CD8-positive, alpha-beta memory T cell (primary cell): ENCODE measurements around the gene GOLGA2. TPM values are rescaled to one million over a fixed set of nuclear protein-coding genes. Genes with fewer than 3 reads are reported as not detected.
A peak's percentile ranks its signal among the peaks of the same experiment; 100 is the strongest.

ENCODE experiments used
- CTCF ChIA-PET: fragments of 350-600 bp; sonication (Branson Sonifier 250); formaldehyde crosslinking; loops from one replicate; lab custom pipeline; 2021; ENCODE audit warnings: antibody characterized with exemption; lab: Charles Lee
- POLR2A ChIA-PET: fragments of 350-600 bp; sonication (Branson Sonifier 250); formaldehyde crosslinking; loops from one replicate; lab custom pipeline; 2021; ENCODE audit warnings: antibody characterized with exemption; lab: Charles Lee
- DNase-seq, 5 donors: peaks; one replicate each; pipeline versions ENCODE4 v3.0.0 to v3.0.0-alpha.2; 2020 to 2022; ENCODE audit warnings: mixed read lengths in 1 of 5
- H3K27ac ChIP-seq: one replicate; pipeline ENCODE4 v1.7.0; 2013; ENCODE audit warnings: low read depth, mild to moderate bottlenecking, low read length, moderate library complexity
- H3K27me3 ChIP-seq: 2 replicates; pipeline ENCODE4 v1.7.0; 2013; ENCODE audit warnings: low read length, mild to moderate bottlenecking; ENCODE audit not compliant: insufficient read depth, poor library complexity, severe bottlenecking
- H3K36me3 ChIP-seq: 2 replicates; pipeline ENCODE4 v1.7.0; 2013; ENCODE audit warnings: mild to moderate bottlenecking, low read length, moderate library complexity; ENCODE audit not compliant: insufficient read depth
- H3K4me1 ChIP-seq: 2 replicates; pipeline ENCODE4 v1.7.0; 2013; ENCODE audit warnings: mild to moderate bottlenecking, low read length, moderate library complexity; ENCODE audit not compliant: insufficient read depth
- H3K4me3 ChIP-seq: 2 replicates; pipeline ENCODE4 v1.7.0; 2013; ENCODE audit warnings: mild to moderate bottlenecking, low read length
- H3K9me3 ChIP-seq: 2 replicates; pipeline ENCODE4 v1.7.0; 2013; ENCODE audit warnings: mild to moderate bottlenecking, low read length
- H3K27ac Mint-ChIP-seq, 8 donors: one replicate each; pipeline ENCODE4 v1.8.0; 2020 to 2021; ENCODE audit warnings: mixed read lengths in 8 of 8, mild to moderate bottlenecking in 6 of 8, inconsistent platforms in 3 of 8, moderate library complexity in 3 of 8
- H3K27me3 Mint-ChIP-seq, 2 donors: one replicate each; pipeline ENCODE4 v1.8.0; 2020 to 2021; ENCODE audit warnings: mixed read lengths in 2 of 2, mild to moderate bottlenecking in 1 of 2, moderate library complexity in 1 of 2
- H3K36me3 Mint-ChIP-seq, 3 donors: one replicate each; pipeline ENCODE4 v1.8.0; 2020 to 2021; ENCODE audit warnings: mixed read lengths in 3 of 3, inconsistent platforms in 1 of 3, mild to moderate bottlenecking in 1 of 3
- H3K4me1 Mint-ChIP-seq, 3 donors: one replicate each; pipeline ENCODE4 v1.8.0; 2020 to 2021; ENCODE audit warnings: mixed read lengths in 3 of 3, inconsistent platforms in 1 of 3, mild to moderate bottlenecking in 1 of 3
- H3K4me3 Mint-ChIP-seq, 7 donors: one replicate each; pipeline ENCODE4 v1.8.0; 2020 to 2021; ENCODE audit warnings: mixed read lengths in 7 of 7, mild to moderate bottlenecking in 6 of 7, moderate library complexity in 4 of 7, inconsistent platforms in 2 of 7
- H3K9me3 Mint-ChIP-seq, 5 donors: one replicate each; pipeline ENCODE4 v1.8.0; 2020 to 2022; ENCODE audit warnings: mixed read lengths in 5 of 5, mild to moderate bottlenecking in 3 of 5, moderate library complexity in 2 of 5, inconsistent platforms in 1 of 5
- polyA plus RNA-seq: library from polyadenylated mRNA; unstranded; fragments of 300-500 nt; fragmentation: Illumina TruSeq; gene quantifications from one replicate; pipeline ENCODE4 v1.2.3, GENCODE V29; 2021
- total RNA-seq, 2 experiments: library from RNA; stranded (reverse); gene quantifications; one replicate each; pipeline ENCODE4 v1.2.3, GENCODE V29; 2021

Gene GOLGA2
- total and polyA plus RNA-seq, 3 experiments from 2014 or later = 8.8 to 35.5 (median 35.4) TPM

GRCh38 chr9:128225770-128226411 is 49.9 kb downstream of the GOLGA2 start:
- Histone ChIP-seq H3K4me3 (no peak overlapping the region), H3K4me1 (no peaks in the 10 kb centered on the region), H3K9me3 (no peaks in the 10 kb centered on the region), H3K36me3 (no peaks in the 10 kb centered on the region), H3K27me3 (no peaks in the 10 kb centered on the region), H3K27ac (no peak overlapping the region)
- CTCF ChIA-PET = no interaction called here
- Mint-ChIP-seq H3K36me3 (no peaks in the 10 kb centered on the region), H3K27me3 (peaks cover 4 to 5% of the 10 kb centered on the region in 2 donors), H3K4me1 (no peaks in the 10 kb centered on the region), H3K4me3 (no peak overlapping the region), H3K9me3 (no peaks in the 10 kb centered on the region), H3K27ac (no peak overlapping the region)
- no peak for DNase-seq
- POLR2A ChIA-PET = no interaction called here

GRCh38 chr9:128224877-128225276 is 50.9 kb downstream of the GOLGA2 start:
- H3K4me3 ChIP-seq = no peak overlapping the region
- Mint-ChIP-seq H3K36me3 (no peaks in the 10 kb centered on the region), H3K4me3 (no peak overlapping the region), H3K9me3 (no peaks in the 10 kb centered on the region), H3K27ac (no peak overlapping the region), H3K27me3 (peaks cover 4 to 9% of the 10 kb centered on the region in 2 donors), H3K4me1 (no peaks in the 10 kb centered on the region)
- H3K36me3 ChIP-seq = no peaks in the 10 kb centered on the region
- H3K27me3 ChIP-seq = no peaks in the 10 kb centered on the region
- DNase-seq = no peak
- ChIA-PET CTCF (no interaction called here), POLR2A (no interaction called here)
- no peak overlapping the region for H3K27ac ChIP-seq
- no peaks in the 10 kb centered on the region for H3K9me3 ChIP-seq
- no peaks in the 10 kb centered on the region for H3K4me1 ChIP-seq

GRCh38 chr9:128222880-128223670 is 52.7 kb downstream of the GOLGA2 start:
- H3K27me3 Mint-ChIP-seq = peaks cover 4 to 9% of the 10 kb centered on the region in 2 donors
- H3K9me3 ChIP-seq = no peaks in the 10 kb centered on the region
- no peaks in the 10 kb centered on the region for H3K36me3 ChIP-seq
- no peak for DNase-seq
- no peak overlapping the region for H3K4me3 ChIP-seq
- peaks cover 11% of the 10 kb centered on the region in 3 donors for H3K4me1 Mint-ChIP-seq
- peaks cover 9% of the 10 kb centered on the region for H3K4me1 ChIP-seq
- H3K27ac Mint-ChIP-seq = no peak overlapping the region
- H3K27ac ChIP-seq = no peak overlapping the region
- ChIA-PET POLR2A (interaction anchor here (0.6 kb wide), 1 partner anchor 27 kb away, joined by 3 read pairs; no protein-coding TSS in a partner anchor), CTCF (interaction anchor here (1.1 to 1.6 kb wide), 2 partner anchors 16 to 118 kb away, joined by 3 to 4 read pairs; no protein-coding TSS in a partner anchor)
- H3K9me3 Mint-ChIP-seq = no peaks in the 10 kb centered on the region
- H3K27me3 ChIP-seq = no peaks in the 10 kb centered on the region
- no peak overlapping the region for H3K4me3 Mint-ChIP-seq
- H3K36me3 Mint-ChIP-seq = no peaks in the 10 kb centered on the region

- POLR2A ChIA-PET = interaction anchor here (0.9 kb wide), 1 partner anchor 31 kb away, joined by 3 read pairs; no protein-coding TSS in a partner anchor
- no peaks in the 10 kb centered on the region for H3K9me3 Mint-ChIP-seq
- H3K27me3 Mint-ChIP-seq = peaks cover 4 to 5% of the 10 kb centered on the region in 2 donors
- Histone ChIP-seq H3K36me3 (no peaks in the 10 kb centered on the region), H3K4me1 (peaks cover 13% of the 10 kb centered on the region), H3K27me3 (no peaks in the 10 kb centered on the region), H3K9me3 (no peaks in the 10 kb centered on the region), H3K4me3 (no peak overlapping the region), H3K27ac (no peak overlapping the region)
- peaks cover 11 to 15% (median 12%) of the 10 kb centered on the region in 3 donors for H3K4me1 Mint-ChIP-seq
- no peak for DNase-seq
- H3K4me3 Mint-ChIP-seq = no peak overlapping the region
- no peak overlapping the region for H3K27ac Mint-ChIP-seq
- CTCF ChIA-PET = interaction anchor here (1.6 kb wide), 1 partner anchor 15 kb away, joined by 4 read pairs; no protein-coding TSS in a partner anchor
- H3K36me3 Mint-ChIP-seq = no peaks in the 10 kb centered on the region
Observed at GRCh38 chr9:128222026-128222425, 53.8 kb downstream of the GOLGA2 start.

GRCh38 chr9:128219831-128220230 is 56.0 kb downstream of the GOLGA2 start:
- Histone ChIP-seq H3K9me3 (no peaks in the 10 kb centered on the region), H3K27ac (no peak overlapping the region), H3K36me3 (no peaks in the 10 kb centered on the region), H3K27me3 (no peaks in the 10 kb centered on the region), H3K4me3 (no peak overlapping the region), H3K4me1 (peaks cover 13% of the 10 kb centered on the region)
- H3K27ac Mint-ChIP-seq = peak overlapping the region in 2 of 8 donors; percentile 34 to 38
- no peaks in the 10 kb centered on the region for H3K9me3 Mint-ChIP-seq
- ChIA-PET POLR2A (no interaction called here), CTCF (no interaction called here)
- H3K4me3 Mint-ChIP-seq = peak overlapping the region in 2 of 7 donors; percentile 40 to 43
- peaks cover 11 to 15% (median 12%) of the 10 kb centered on the region in 3 donors for H3K4me1 Mint-ChIP-seq
- no peaks in the 10 kb centered on the region for H3K36me3 Mint-ChIP-seq
- no peak for DNase-seq
- H3K27me3 Mint-ChIP-seq = peaks cover 1 to 5% of the 10 kb centered on the region in 2 donors

- H3K27ac ChIP-seq = peak overlapping the region; percentile 32
- POLR2A ChIA-PET = interaction anchor here (0.5 kb wide), 1 partner anchor 19 kb away, joined by 5 read pairs; no protein-coding TSS in a partner anchor
Observed at GRCh38 chr9:128218518-128219389, 57.1 kb downstream of the GOLGA2 start.

GRCh38 chr9:128218172-128218517 is 57.7 kb downstream of the GOLGA2 start:
- Histone ChIP-seq H3K9me3 (no peaks in the 10 kb centered on the region), H3K27ac (peak overlapping the region; percentile 32), H3K4me1 (peaks cover 13% of the 10 kb centered on the region), H3K36me3 (no peaks in the 10 kb centered on the region), H3K4me3 (peak overlapping the region; percentile 57), H3K27me3 (no peaks in the 10 kb centered on the region)
- Mint-ChIP-seq H3K36me3 (no peaks in the 10 kb centered on the region), H3K27ac (peak overlapping the region in 5 of 8 donors; percentile 41 to 82 (median 53)), H3K27me3 (peaks cover 3 to 4% of the 10 kb centered on the region in 2 donors), H3K4me1 (peaks cover 11 to 15% (median 12%) of the 10 kb centered on the region in 3 donors), H3K9me3 (no peaks in the 10 kb centered on the region), H3K4me3 (peak overlapping the region; percentile 53 to 84 (median 82))
- DNase-seq = no peak
- POLR2A ChIA-PET = interaction anchor here (0.6 kb wide), 1 partner anchor 820 kb away, joined by 19 read pairs; no protein-coding TSS in a partner anchor
- CTCF ChIA-PET = interaction anchor here (0.6 kb wide), 1 partner anchor 234 kb away, joined by 3 read pairs; no protein-coding TSS in a partner anchor

More at GRCh38 chr9:128218518-128219389, 57.1 kb downstream of the GOLGA2 start:
- Mint-ChIP-seq H3K27ac (peak overlapping the region in 5 of 8 donors; percentile 41 to 82 (median 53)), H3K4me3 (peak overlapping the region; percentile 53 to 84 (median 82)), H3K36me3 (no peaks in the 10 kb centered on the region), H3K27me3 (peaks cover 3 to 5% of the 10 kb centered on the region in 2 donors), H3K9me3 (no peaks in the 10 kb centered on the region), H3K4me1 (peaks cover 11 to 15% (median 12%) of the 10 kb centered on the region in 3 donors)
- H3K9me3 ChIP-seq = no peaks in the 10 kb centered on the region
- H3K27me3 ChIP-seq = no peaks in the 10 kb centered on the region
- CTCF ChIA-PET = interaction anchor here (0.6 kb wide), 1 partner anchor 234 kb away, joined by 3 read pairs; no protein-coding TSS in a partner anchor
- peak; percentile 85 to 91 (median 87) for DNase-seq
- H3K4me3 ChIP-seq = peak overlapping the region; percentile 57
- no peaks in the 10 kb centered on the region for H3K36me3 ChIP-seq
- peaks cover 13% of the 10 kb centered on the region for H3K4me1 ChIP-seq
